Activated CD4-positive, alpha-beta T cell treated with anti-CD3 and anti-CD28 coated beads for 4 hours (primary cell): ENCODE data around the gene PSMB7.

Source experiments
- DNase-seq, 2 donors: peaks; one replicate each; pipeline ENCODE4 v3.0.0-alpha.2; 2020

Gene PSMB7

DNA sequence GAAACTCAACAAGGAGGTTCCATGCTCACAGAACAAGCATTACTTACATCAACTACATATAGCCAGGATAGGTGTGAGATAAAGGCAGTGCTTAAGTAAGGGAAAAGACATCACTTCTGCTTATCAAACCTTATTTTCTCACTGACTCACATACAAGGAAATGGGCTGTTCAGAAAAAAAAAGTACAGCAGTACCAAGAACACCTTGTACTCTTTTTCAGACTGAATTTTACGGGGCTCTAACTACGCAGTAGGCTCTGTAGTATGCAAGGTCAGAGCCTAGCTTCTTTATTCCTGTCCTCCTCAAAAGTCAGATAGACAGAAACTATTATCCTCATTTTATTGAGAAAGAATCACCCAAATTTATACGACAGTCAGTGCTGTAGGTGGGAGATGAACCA, 5.8 kb downstream of the PSMB7 start:
- DNase-seq: no peak

DNA sequence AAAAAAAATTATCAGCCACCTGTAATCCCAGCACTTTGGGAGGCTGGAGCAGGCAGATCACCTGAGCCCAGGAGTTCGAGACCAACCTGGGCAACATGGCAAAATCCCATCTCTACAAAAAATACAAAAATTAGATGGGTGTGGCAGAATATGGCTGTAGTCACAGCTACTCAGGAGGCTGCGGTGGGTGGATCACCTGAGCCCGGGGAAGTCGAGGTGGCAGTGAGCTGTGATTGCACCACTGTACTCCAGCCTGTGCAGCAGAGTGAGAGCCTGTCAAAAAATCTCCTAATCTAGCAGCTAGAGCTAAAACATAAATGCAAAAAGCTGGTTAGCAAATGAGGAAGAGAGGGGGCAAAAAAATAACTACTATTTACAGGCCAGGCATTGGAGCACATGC, 12.0 kb downstream of the PSMB7 start:
- no peak for DNase-seq

DNA sequence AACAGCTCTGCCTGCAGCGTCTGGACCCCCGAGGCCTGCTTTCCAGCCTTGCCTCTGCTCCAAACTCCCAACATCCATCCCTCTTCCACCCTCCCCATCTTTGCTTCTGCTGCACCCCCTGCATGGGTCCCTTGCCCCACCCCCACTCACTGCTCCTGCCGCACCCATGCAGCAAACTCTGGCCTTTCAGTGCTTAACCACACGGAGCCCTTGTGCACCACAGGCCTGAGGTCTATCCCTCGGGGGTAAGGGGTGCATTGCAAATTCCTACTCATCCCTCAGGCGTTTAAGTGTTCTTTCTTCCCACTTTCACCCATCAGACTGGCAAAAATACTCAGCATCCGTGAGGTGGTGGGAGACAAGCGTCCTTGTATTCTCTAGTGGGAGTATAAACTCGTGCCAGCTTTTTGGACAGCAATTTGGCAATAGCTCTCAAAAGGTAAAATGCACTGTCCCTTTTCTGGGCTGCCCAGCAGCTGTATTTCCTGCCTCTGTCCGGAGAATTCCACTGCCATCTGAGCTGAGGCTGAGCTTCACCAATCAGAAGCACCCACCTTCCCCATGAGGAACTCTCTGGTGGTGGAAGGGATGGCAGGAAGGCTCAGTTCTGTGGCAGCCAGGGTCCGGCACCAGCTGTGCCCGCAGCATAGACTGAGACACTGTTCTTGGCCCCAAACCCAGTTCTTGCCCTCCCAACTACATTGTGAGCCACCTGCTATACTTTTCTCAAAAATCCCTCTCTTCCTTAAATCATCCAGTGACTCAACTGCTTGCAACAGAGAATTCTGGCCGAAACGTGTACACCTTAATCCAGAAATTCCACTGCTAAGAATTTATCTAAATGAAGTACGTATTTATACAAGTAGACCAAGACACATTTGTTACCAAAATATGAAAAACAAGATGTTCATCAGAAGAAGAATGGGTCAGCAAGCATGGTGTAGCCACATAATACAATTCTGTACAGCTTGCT, 15.0 kb downstream of the PSMB7 start:
- DNase-seq: no peak

DNA sequence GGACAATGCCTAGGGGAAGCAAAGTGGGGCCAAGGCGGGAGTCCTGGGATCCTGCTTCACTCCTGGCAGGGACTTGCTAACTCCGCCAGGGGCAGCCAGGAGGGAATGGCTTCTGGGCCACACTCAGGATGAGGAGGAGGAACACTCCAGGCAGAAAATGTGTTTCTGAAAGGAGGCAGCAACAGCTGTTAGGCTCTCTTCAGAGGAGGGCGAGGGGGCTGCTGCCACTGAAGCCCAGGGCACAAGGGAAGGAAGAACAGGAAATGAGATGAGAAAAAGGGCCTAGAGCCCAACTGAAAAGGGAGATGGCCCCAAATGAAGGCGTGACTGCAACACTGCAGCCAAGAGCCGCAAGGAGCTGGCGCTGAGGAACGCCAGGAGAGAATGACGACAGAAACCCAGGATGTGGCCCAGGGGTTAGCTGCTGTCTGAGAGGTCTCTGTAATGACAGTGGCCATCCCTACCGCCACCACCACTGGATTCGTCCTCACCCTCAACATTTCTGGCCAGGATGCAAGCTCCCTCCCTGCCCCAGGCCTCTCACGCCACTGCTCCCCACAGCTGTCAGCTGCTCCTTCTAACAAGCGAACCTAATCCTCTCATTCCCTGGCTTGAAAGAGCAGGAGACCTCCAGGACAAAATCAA, 15.8 kb downstream of the PSMB7 start:
- DNase-seq: no peak

DNA sequence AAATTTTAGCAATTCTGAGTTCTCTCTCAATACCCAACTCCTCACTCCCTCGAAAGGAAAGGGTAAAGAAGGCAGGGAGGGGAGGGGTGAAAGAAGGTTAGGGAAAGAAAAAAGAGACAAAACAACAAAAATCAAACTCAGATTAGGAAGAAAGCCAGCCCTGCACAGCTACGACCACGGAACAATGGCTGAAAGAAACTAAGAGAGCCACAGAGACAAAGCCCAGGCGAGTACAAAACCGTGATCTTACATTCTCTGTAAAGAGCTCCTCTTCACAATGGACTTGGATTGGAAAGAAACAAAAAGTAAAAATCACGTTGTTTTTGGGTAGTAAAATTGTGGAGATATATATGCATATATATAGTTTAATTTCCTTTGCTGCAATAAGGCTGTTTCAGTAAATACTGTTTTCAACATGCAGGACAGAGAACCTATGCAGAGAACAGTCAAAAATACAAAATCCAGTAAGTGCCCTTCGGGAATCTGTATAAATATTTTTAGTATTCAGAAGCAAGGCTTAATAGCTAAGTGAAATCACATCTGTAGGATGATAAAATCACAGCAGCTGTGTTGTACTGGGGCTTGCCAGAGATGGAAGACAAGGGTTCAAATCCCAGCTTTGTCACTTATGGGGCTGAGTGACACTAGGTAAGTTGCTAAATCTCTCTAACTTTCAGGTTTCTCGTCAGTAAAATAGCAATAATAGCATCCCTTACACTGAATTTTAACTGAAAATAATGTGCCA, 16.9 kb downstream of the PSMB7 start:
- DNase-seq: no peak

DNA sequence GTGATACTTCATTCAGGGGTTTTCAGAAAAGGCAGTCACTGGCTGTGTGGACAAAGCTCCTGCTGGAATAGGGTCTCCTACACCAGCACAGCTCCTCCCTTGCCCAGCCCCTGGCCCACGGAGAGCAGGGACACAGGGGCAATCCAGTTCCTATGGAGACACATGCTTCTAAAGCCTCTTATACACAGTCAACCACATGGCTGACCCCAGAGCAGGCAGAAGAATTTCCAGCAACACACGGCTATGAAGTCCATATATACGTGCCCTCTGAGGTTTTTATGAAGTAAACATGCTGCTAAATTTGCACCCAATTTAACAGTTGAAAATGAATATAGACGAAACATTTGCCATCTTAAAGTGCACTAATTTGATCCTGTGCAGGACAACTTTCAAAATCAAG, 19.4 kb downstream of the PSMB7 start:
- no peak for DNase-seq

DNA sequence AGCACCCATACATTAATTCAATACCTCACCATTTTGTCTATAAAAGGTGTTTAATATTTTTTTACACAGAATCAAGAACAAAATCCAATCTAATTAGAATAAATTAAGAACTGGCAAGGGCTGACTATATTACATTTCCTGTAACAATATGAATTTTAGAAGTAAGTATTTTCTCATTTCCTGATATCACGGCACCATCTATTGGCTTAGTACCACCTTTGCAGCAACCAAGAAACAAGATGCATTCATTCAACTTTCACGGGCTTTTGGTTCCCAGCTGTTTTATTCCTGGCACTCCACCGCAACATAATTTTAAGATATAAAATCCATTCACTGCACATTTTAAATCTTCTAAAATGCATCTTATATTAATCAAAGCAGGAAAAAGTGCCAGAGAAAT, 20.6 kb downstream of the PSMB7 start:
- DNase-seq: no peak

DNA sequence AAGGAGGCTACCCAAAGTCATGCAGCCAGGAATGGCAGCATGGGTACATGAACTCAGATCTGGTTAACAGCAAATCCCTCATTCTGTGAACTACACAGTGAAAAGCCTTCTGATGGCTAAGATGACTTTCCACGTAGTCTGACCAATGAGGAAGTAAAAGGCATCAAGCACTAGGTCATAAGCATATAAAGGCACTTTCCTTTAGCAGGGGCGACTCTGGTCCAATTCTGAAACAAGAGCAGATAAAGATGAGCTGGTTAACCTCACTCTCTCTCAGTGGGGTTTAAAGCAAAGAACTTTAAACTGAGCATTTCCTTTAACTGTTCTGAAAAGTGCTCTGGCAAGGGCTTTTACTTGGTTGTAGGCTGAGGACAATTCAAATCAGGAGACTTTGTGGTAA, 21.1 kb downstream of the PSMB7 start:
- no peak for DNase-seq

DNA sequence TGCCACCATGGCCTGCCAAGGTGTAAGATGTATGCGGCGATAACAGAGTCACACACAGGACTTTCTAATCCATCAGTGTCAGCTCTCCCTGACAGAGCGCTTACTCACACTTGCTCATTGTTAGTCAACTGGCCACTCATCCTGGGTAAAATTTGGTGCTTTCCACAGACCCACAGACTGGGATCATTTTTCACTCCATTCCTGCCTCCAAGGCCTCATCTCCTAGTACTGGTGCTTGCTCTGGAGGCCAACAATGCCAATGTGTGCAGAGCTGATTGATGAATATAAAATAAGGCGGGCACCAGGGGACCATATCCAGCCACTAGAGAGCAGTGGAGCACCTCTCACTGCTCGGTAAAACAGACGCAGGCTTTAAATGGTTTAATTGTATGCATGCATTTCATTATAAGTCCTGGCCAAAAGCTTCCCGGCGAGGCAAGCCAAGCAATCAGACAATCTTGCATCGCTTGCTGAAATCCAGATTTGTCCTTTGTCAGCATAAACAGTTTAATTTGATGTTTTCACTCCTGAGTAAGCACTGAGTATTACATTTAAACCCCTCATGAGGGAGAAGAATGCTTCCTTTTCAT, 22.3 kb downstream of the PSMB7 start:
- no peak for DNase-seq

DNA sequence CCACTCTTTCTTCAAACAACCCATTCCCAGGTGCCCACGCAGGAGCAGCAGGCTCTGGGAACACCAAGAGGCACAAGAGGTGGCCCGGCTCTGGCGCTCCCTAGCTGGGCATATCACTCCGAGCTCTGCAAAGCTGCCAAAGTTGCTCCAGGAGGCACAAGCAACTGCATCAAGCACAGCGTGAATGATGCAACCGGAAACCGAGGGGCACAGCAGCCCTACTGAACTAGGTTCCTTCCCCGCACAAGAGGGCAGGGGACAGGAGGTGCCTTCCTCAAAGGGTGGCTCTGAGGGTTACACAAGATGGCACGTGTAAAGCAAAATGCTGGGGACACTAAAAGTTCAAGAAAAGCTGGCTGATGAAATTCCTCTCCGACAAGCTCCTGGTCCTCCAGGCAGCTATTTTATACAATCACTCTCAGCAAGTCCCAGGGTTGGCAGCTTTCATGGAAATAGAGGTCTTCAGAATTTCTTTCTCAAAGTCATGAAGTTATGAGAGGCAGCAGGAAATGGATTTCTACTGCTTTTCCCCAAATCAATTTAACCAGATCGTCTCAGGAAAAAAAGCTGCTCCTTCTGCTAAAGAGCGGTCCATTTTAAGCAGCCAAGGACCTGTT, 22.9 kb downstream of the PSMB7 start:
- DNase-seq: no peak

DNA sequence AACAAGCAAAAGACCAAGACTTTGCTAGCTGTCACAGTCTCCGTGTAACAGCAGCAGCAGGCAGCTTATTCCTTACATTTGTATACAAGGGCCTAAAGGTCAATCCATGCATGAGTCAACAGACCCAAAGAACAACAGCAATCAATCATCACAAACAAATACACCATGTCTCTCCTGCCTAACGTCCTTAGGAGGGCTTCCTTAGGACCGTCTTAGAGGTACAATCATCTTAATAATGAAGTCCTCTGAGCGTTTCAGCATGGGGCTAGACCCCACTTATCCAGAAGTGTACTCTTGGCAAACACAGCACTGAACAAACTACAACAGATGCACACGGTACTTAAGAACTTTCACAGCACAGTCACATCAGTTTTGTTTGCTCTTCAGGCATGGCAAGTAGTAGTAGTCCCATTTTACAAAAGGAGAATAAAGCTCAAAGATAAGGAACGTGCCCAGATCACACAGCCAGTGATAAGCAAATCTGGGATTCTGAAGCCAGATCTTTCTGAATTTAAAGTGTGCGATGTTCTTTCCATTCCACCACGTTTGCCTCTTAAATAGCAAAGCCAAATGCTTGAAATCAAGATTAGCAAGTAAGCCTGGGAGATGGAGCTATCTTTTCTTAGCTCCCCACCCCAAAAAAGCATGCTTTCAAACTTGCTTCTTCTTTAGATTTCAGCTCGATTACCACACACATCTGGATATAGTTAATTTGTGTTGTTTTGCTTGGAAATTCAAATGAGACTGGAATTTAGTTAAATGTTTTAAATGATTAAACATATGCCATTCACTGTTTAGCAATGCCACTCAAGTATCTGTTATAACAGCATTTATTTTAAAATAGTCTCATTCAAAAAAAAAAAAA, 24.2 kb downstream of the PSMB7 start:
- DNase-seq: no peak

DNA sequence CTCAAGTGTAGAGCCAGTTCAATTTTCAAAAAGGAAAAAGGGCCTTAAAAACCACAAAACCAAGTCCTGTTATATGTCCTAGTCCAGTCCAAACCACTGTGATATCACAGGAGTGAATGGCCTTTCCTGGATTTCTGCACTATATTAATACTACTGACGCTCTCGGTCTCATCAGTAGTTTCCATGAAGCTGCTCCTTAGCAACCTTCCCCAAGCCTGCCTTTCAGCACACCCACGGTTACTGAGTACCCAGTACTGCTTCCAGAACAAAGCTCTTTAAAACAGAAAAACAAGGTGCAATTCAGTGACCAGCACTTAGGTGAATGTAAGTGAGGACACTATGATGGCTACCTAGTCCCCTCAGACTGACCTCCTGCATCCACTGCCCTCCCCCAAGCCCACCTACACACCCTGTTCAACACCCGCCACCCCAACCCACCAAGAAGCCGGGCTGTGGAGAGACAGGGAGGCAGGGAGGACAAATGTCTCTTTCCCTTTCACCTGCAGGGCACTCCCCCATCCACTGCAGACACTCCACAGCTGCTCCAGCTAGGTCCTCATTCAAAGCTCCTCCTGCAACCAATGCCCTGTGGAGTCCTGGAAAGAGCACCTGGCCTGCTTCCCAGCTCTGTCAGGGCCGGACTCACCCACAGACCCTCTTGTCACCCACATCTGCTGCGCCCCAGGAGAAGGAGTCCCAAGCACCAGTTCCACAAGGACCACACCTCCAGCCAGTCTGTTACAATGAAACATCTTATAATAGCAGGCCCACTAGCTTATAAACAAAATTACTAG, 25.9 kb downstream of the PSMB7 start:
- DNase-seq: no peak

DNA sequence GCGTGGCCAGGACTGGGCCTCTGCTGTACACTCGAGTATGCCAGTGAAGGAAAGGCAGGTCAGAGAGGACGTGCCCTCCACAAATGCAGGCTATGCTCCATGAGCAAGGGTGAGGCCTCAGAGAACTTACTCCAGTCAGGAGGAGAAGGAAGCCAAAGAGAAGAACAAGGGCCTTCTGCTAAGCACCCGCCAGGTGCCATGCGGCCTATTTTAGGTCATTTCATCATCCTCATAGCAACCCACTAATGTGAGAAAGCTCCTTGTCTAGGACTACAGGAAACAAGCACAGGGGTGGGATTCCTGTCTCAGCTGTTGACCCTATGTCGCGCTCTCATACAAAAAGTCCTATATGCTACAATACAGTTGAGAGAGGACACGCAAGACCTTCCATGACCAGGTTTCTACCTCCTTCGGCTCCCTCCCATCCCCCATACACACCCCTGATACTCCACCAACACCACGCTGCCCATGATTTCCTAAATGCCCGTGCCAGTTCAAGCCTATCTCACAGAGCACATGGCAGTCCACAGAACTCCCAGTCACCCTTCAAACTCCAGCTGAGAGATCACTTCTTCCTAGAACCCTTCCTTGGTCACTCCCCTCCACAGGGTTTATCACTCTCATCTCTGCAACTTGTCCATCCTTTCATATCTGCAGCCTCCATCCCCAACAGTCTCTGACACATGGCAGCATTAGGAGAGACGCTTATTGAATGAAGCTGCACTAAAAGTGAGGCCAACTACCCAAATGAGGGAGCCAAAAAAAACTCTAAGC, 26.8 kb downstream of the PSMB7 start:
- DNase-seq: no peak

DNA sequence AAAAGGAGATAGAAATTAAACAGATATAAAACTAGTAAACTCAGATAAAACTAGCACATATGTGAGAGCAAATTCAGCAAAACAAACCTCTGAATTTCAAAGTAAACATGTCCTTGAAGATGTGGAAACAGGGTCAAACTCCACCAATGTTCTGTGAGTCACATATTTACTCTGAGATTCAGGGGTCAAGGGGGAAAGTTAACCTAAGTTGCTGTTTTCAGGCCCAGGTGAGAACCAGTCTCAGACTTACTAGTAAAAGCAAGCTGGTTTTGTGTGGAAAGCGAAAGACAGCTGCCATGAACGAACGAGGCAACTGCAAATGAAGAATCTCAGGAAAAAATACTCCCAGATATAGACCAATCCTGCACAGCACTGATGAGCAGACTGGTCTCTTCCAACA, 29.0 kb downstream of the PSMB7 start:
- no peak for DNase-seq

DNA sequence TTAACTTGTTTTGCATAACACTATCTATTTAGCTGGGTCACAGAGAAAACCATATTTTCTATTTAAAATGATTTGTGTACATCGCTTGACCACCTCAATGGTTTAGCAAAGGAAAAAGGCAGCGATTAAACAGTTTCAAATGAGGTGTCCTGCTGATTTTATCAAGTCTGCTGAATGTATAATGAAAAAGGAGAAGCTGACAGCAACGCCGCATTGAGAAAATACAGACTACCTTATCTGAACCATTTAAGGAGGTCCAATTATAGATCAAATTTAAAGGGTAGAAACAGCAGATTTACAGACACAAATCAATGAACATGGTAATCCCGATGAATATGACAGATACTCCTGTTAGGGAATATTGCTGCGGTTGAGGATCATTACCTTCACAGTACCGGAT, 29.6 kb downstream of the PSMB7 start:
- DNase-seq: no peak

DNA sequence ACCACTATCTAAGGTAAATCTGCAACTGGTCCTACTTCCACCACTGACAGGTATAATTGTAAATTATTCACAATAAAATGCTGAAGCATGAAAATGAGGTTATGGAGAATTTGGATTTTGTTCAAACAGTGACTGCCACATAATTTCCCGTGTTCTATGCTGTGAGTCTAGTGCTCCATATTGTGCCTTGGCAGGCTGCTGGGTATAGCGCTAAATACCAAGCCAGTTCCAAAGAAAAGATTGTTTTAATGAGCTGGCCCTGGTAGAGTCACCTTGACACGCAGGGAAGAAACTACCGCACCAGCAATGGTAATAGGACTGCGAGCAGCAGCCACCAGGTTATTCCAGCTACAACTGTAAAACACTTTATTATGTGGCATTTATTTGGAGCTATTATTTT, 30.4 kb downstream of the PSMB7 start:
- no peak for DNase-seq

DNA sequence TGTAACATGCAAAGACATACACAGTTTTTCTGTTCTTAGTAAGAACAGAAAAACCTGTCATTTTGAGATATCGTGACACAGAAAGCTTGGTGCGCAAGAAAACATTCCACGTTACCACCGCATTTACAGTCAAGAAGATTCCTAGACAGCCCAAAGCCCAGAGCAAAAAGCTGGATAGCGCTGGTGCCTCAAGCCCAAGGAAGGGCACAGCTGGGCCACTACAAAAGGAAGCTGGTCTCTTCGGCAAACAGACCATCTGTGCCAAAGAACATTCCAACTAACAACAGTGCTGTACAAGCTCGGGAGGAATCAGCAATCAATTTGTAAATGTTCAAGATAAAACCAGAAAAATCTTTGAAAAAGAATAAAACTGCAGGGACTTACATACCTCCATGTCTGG, 31.0 kb downstream of the PSMB7 start:
- no peak for DNase-seq

DNA sequence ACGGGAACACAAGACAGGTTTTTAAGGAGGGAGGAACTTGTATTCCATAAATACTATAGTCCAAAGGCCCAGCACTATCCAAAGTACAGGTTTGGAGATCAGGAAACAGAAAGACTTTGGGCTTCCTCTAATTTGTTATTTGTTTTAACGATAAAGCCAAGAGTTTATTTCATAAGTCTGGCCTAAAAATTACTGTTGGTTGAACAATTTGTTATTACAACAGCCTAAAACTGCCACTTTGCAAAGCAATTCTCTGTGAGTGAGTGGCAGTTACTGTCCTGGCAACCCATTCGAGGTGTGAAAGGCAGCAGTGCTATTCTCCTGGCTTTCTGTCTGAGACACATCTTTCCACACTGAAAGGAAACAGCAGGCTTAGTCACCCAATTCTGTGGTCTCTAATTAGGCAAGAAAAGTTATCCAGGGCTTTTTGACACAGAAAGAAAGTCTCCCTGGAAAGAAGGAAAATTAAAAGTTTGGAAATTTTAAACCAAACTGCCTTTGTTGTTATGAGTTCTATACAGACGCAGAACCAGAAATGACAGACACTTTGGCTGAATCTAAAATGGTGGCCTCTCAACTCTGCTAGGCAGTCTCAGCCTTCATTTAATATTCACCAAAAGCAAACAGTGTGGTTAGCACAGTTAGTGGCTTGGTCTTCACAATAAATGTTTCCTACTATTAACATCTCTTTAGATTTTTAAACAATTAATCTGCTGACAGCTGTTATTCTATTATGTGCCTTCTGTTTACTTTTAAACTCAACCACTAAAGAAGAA, 33.9 kb downstream of the PSMB7 start:
- DNase-seq: no peak
